BE2C (cell line): ENCODE results near the gene SLC36A4.

Source experiments
- DNase-seq: peaks from one replicate; pipeline ENCODE4 v3.0.0-alpha.2; 2020
- H3K27me3 ChIP-seq: fragments of 250-450 bp; sonication (Bioruptor Pico); 2 replicates; pipeline ENCODE4 v1.5.1; 2020; ENCODE audit warnings: mild to moderate bottlenecking
- H3K36me3 ChIP-seq: fragments of 250-450 bp; sonication (Bioruptor Pico); 2 replicates; pipeline ENCODE4 v1.5.1; 2020; ENCODE audit warnings: mild to moderate bottlenecking
- H3K4me1 ChIP-seq: fragments of 250-450 bp; sonication (Bioruptor Pico); 2 replicates; pipeline ENCODE4 v1.5.1; 2020
- H3K4me3 ChIP-seq: 2 replicates; pipeline ENCODE4 v1.5.1; 2011; ENCODE audit warnings: low read depth, low read length
- H3K9me3 ChIP-seq: fragments of 250-450 bp; sonication (Bioruptor Pico); 2 replicates; pipeline ENCODE4 v1.5.1; 2020
- TF ChIP-seq, protein P1 (sequence below): IDR thresholded peaks from 2 replicates; pipeline ENCODE4 v1.5.1; 2012; ENCODE audit warnings: mild to moderate bottlenecking, low read depth, low read length

SLC36A4 gene

DNA sequence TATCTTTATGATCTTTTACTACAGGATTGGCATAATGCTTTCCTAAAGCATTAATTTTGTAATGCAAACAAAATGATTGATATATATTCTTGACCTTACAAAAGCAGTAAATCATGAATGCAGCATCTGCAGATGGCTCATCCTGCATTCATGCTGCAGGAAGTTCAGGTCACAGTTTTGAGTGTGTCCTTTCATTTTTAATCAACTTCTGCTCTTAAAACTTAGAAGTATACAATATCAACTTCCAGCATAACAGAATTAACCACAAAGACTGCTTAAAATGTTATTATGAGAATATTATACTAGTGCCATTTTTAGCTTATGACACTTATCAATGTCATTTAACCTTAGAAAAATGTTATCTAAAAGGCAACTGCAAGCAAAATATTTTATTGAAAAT is 54.0 kb downstream of the SLC36A4 start:
- Histone ChIP-seq H3K4me3 (no peak overlapping the region), H3K36me3 (peaks cover 6% of the 10 kb centered on the region), H3K27me3 (no peaks in the 10 kb centered on the region), H3K9me3 (no peaks in the 10 kb centered on the region), H3K4me1 (no peaks in the 10 kb centered on the region)
- TF ChIP-seq, protein P1, sequence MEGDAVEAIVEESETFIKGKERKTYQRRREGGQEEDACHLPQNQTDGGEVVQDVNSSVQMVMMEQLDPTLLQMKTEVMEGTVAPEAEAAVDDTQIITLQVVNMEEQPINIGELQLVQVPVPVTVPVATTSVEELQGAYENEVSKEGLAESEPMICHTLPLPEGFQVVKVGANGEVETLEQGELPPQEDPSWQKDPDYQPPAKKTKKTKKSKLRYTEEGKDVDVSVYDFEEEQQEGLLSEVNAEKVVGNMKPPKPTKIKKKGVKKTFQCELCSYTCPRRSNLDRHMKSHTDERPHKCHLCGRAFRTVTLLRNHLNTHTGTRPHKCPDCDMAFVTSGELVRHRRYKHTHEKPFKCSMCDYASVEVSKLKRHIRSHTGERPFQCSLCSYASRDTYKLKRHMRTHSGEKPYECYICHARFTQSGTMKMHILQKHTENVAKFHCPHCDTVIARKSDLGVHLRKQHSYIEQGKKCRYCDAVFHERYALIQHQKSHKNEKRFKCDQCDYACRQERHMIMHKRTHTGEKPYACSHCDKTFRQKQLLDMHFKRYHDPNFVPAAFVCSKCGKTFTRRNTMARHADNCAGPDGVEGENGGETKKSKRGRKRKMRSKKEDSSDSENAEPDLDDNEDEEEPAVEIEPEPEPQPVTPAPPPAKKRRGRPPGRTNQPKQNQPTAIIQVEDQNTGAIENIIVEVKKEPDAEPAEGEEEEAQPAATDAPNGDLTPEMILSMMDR: no peak
- DNase-seq: no peak

DNA sequence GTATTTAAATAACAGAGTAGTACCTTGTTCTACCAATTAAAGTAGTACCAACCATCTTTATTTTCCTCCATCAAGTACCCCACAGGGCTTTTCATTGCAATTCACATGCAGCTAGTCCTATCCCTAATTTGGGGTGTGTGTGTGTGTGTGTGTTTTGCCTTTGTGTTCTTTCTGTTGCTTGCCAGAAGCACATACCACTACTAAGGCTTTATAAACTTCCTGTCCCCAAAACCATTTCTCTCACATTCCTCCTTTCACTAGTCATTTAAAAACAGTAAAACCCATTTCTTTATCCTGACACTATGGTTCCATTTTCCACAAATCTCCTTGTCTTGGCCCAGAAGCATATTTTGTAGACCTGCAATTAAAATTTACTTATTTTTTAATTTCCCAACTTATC is 54.6 kb downstream of the SLC36A4 start:
- H3K4me1 ChIP-seq: no peaks in the 10 kb centered on the region

DNA sequence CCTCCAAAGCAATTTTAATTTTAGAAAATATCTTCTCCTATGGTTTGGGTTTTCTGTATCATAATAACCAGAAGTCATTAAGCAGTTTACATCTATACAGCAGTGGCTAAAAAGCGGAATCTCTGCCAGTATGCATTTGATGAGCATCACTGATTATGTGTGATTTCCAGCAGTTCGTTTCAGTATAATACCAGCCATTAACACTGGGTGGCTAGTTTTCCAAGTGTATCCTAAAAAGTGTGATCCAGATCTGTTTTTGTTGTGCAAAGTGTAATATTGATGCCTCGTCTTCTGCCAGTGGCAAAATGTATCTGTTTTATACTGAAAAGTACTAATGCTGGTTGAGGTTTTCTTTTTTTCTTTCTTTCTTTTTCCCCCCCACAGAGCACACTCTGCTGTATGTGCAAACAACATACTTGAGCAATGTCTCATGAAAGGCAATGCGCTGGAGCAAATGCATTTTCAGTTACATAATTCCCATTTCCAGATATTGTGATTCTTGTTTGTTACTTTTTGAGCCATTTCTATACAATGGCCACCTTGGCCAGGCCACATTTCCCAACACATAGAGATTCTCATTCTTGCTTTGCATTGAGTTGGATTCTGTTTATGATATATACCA is 64.2 kb downstream of the SLC36A4 start:
- Histone ChIP-seq H3K36me3 (no peaks in the 10 kb centered on the region), H3K4me3 (no peak overlapping the region), H3K9me3 (no peaks in the 10 kb centered on the region), H3K27me3 (no peaks in the 10 kb centered on the region), H3K4me1 (no peaks in the 10 kb centered on the region)
- no peak for DNase-seq
- TF ChIP-seq, protein P1: no peak

More for the DNA sequence above, 54.6 kb downstream of the SLC36A4 start:
- Histone ChIP-seq H3K9me3 (no peaks in the 10 kb centered on the region), H3K4me3 (no peak overlapping the region), H3K27me3 (no peaks in the 10 kb centered on the region), H3K36me3 (peaks cover 6% of the 10 kb centered on the region)
- TF ChIP-seq, protein P1: no peak
- DNase-seq: no peak

DNA sequence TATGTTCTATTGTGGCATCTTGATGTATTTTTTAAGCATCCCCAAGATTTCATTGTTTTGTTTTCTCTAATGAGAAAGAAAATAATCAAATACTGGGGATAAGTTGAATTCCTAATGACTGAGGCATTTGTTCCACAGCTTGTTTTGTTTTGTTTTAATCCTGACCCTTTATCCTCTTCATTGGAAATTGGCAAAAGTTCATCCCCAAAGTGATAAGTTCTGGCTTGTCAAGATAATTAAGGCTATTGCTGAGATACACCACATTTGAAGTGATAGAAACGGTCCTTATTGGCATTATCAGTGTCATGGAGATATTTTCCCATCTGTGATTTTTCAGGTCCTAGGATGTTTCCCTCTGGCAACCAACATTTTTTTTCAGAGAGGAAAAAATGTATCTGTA is 65.0 kb downstream of the SLC36A4 start:
- Histone ChIP-seq H3K4me1 (no peaks in the 10 kb centered on the region), H3K4me3 (no peak overlapping the region), H3K27me3 (no peaks in the 10 kb centered on the region), H3K36me3 (no peaks in the 10 kb centered on the region), H3K9me3 (no peaks in the 10 kb centered on the region)
- TF ChIP-seq, protein P1: no peak
- no peak for DNase-seq

DNA sequence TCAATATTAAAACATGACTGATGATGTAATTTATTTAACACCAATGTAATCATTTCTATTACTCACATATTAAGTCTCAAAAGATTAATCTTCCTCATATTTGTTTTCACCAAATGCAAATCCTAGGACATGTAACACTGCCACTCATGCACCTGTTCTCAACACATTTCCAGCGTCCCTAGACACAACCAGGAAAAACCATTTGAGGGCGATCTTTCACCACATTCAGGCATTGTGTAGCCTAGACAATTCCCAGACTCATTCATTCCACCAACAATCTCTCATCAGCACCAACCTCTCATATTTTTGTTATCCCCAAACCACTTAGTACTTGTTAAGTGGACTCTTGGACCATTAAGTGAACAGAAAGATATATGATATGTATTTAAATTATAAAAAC is 66.1 kb downstream of the SLC36A4 start:
- Histone ChIP-seq H3K9me3 (no peaks in the 10 kb centered on the region), H3K4me3 (no peak overlapping the region), H3K4me1 (no peaks in the 10 kb centered on the region), H3K27me3 (no peaks in the 10 kb centered on the region), H3K36me3 (no peaks in the 10 kb centered on the region)
- peak; percentile 47 for DNase-seq
- TF ChIP-seq, protein P1: peak; percentile 69

DNA sequence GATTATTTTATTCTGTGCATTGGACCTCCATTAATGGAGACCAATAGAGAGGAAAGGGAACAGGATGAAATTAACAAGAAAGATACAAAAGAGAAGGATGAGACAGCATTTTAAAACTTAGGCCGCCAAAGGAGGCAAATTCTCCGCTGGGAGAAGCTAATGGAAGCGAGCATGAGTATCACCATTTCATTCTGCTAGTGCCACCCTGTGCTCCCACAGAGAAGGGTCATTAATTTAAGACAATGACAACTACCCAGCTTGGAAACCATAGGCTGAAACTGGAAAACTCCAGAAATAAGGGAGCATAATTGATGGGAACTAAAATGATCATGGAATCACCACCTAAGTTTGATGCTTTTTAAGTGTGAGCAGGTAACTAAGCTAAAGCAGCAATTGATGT is 69.2 kb downstream of the SLC36A4 start:
- Histone ChIP-seq H3K36me3 (no peaks in the 10 kb centered on the region), H3K27me3 (no peaks in the 10 kb centered on the region), H3K9me3 (no peaks in the 10 kb centered on the region), H3K4me3 (no peak overlapping the region), H3K4me1 (no peaks in the 10 kb centered on the region)
- TF ChIP-seq, protein P1: 0 out of 2 replicates have a peak, but pooled peaks have one; percentile 4
- no peak for DNase-seq
